ENCODE measurements around the gene CREB3L2. TPM values are rescaled to one million over a fixed set of nuclear protein-coding genes. Genes with fewer than 3 reads are reported as not detected.

CREB3L2 gene
- total and polyA plus RNA-seq, 10 of the 15 experiments (the other 5 are each of a cell fraction or from before 2014, with no cell fraction given): 6.4 to 67.1 (median 26.2) TPM

DNA sequence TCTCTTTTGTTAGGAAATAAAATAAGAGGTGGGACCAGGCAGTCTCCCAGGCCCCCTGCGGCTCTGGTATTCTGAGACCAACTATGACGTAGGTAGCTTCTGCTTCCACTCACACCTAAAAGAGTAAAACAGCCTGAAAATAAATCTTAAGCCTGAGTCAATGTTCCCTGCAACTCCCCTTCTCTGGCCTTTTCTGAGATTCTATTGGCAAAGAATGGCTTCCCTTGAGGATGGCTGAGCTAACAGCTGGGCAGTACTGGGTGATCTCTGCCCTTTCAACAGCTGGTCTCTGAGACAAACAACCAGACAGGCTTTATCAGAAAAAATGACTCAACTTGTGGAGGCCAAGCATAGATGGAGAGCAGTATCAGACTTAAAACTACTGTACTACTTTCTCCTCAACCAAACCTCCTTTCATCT, 58.7 kb downstream of the CREB3L2 start:
- DNase-seq (ENCODE audit: low read depth, low spot score) (no peak), ATAC-seq (no peak), FAIRE-seq (no peak)
- no TSS peak for BruUV-seq (replicated peaks)
- Histone ChIP-seq H2AFZ (ENCODE audit: control insufficient read depth, low read depth, low read length) (no peak overlapping the region), H3K4me2 (ENCODE audit: control insufficient read depth, insufficient read depth) (no peak overlapping the region), H3K36me3 (ENCODE audit: control insufficient read depth in 2 of 2, insufficient read depth in 2 of 2, low read length in 1 of 2) (peaks cover 3 to 6% of the 10 kb centered on the region in 2 experiments; a peak in 1 of 4 replicates), H3K4me1 (ENCODE audit: control insufficient read depth, insufficient read depth, low read length) (no peaks in the 10 kb centered on the region; the same call in 1 of the 2 replicates), H3K4me3 (no peak overlapping the region), H3K79me2 (ENCODE audit: control insufficient read depth, insufficient read depth, low read length) (peaks cover 43% of the 10 kb centered on the region), H3K9ac (ENCODE audit: control insufficient read depth, insufficient read depth, low read length) (no peak overlapping the region), H4K20me1 (ENCODE audit: control insufficient read depth, insufficient read depth) (no peaks in the 10 kb centered on the region), H3K27me3 (replicated peaks in 1 of 2; ENCODE audit: control insufficient read depth in 2 of 2, insufficient read depth in 2 of 2, low read length in 1 of 2) (no peaks in the 10 kb centered on the region), H3K27ac (ENCODE audit: control insufficient read depth, insufficient read depth) (no peak overlapping the region), H3K9me3 (replicated peaks; ENCODE audit: control insufficient read depth, insufficient read depth, low read length) (no peaks in the 10 kb centered on the region; the same call in 2 of the 3 replicates)
- POLR2A ChIA-PET: interaction anchor here (1.1 kb wide), 1 partner anchor 55 kb away, joined by 3 read pairs; no protein-coding TSS in a partner anchor
- RAD21 ChIA-PET (ENCODE audit: unreplicated experiment): no interaction called here
- SMC1A ChIA-PET (ENCODE audit: uncharacterized antibody, unreplicated experiment): interaction anchor here (1.0 to 1.9 kb wide), 3 partner anchors 17 to 57 kb away, joined by 4 to 5 read pairs (median 4); no protein-coding TSS in a partner anchor
- CTCF ChIA-PET: interaction anchor here (1.5 to 12.4 kb wide), 3 partner anchors 11 to 60 kb away, joined by 3 to 132 read pairs (median 6); partner anchors contain the start of gene CREB3L2
- WGBS (ENCODE audit: insufficient coverage, insufficient replicate concordance, low lambda C conversion rate, missing lambda C conversion rate): 94% methylated on average over 2 of the region's 2 CpGs
- in situ Hi-C loops (cut with MboI) (no loop called here), intact Hi-C loops (cut with micrococcal nuclease; ENCODE audit: unreplicated experiment) (no loop called here)
- no peak for TF ChIP-seq MYB (IDR thresholded peaks at IDR 0.05; ENCODE audit: borderline replicate concordance, low read depth, low read length)
- no peak for TF ChIP-seq CBX3 (IDR thresholded peaks at IDR 0.05; ENCODE audit: borderline replicate concordance, low read depth)
- TF ChIP-seq POU2F2 (IDR thresholded peaks at IDR 0.05; ENCODE audit: borderline replicate concordance, low read depth, low read length): no peak
- TF ChIP-seq MTA2 (IDR thresholded peaks at IDR 0.05; ENCODE audit: low read depth): no peak
- TF ChIP-seq, protein P1, sequence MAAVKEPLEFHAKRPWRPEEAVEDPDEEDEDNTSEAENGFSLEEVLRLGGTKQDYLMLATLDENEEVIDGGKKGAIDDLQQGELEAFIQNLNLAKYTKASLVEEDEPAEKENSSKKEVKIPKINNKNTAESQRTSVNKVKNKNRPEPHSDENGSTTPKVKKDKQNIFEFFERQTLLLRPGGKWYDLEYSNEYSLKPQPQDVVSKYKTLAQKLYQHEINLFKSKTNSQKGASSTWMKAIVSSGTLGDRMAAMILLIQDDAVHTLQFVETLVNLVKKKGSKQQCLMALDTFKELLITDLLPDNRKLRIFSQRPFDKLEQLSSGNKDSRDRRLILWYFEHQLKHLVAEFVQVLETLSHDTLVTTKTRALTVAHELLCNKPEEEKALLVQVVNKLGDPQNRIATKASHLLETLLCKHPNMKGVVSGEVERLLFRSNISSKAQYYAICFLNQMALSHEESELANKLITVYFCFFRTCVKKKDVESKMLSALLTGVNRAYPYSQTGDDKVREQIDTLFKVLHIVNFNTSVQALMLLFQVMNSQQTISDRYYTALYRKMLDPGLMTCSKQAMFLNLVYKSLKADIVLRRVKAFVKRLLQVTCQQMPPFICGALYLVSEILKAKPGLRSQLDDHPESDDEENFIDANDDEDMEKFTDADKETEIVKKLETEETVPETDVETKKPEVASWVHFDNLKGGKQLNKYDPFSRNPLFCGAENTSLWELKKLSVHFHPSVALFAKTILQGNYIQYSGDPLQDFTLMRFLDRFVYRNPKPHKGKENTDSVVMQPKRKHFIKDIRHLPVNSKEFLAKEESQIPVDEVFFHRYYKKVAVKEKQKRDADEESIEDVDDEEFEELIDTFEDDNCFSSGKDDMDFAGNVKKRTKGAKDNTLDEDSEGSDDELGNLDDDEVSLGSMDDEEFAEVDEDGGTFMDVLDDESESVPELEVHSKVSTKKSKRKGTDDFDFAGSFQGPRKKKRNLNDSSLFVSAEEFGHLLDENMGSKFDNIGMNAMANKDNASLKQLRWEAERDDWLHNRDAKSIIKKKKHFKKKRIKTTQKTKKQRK (IDR thresholded peaks at IDR 0.05; ENCODE audit: low read depth, low read length): no peak
- TF ChIP-seq FOXK2 (IDR thresholded peaks at IDR 0.05): no peak
- TF ChIP-seq, protein P2, sequence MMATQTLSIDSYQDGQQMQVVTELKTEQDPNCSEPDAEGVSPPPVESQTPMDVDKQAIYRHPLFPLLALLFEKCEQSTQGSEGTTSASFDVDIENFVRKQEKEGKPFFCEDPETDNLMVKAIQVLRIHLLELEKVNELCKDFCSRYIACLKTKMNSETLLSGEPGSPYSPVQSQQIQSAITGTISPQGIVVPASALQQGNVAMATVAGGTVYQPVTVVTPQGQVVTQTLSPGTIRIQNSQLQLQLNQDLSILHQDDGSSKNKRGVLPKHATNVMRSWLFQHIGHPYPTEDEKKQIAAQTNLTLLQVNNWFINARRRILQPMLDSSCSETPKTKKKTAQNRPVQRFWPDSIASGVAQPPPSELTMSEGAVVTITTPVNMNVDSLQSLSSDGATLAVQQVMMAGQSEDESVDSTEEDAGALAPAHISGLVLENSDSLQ (IDR thresholded peaks at IDR 0.05): no peak
- no peak for TF ChIP-seq ZNF217 (IDR thresholded peaks at IDR 0.05)
- no peak for TF ChIP-seq NBN (IDR thresholded peaks at IDR 0.05)
- TF ChIP-seq PAX5 (IDR thresholded peaks at IDR 0.05; ENCODE audit: borderline replicate concordance, low read depth, low read length): no peak
- TF ChIP-seq WRNIP1 (IDR thresholded peaks at IDR 0.05; ENCODE audit: borderline replicate concordance, low read depth, low read length): no peak
- no peak for TF ChIP-seq RCOR1 (conservative IDR thresholded peaks at IDR 0.05; ENCODE audit: low read depth, low read length)
- no peak for TF ChIP-seq NFIC (IDR thresholded peaks at IDR 0.05; ENCODE audit: low read depth, low read length)
- TF ChIP-seq, protein P3, sequence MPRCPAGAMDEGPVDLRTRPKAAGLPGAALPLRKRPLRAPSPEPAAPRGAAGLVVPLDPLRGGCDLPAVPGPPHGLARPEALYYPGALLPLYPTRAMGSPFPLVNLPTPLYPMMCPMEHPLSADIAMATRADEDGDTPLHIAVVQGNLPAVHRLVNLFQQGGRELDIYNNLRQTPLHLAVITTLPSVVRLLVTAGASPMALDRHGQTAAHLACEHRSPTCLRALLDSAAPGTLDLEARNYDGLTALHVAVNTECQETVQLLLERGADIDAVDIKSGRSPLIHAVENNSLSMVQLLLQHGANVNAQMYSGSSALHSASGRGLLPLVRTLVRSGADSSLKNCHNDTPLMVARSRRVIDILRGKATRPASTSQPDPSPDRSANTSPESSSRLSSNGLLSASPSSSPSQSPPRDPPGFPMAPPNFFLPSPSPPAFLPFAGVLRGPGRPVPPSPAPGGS (IDR thresholded peaks at IDR 0.05; ENCODE audit: borderline replicate concordance, insufficient read depth, low read depth, low read length, poor library complexity, severe bottlenecking): no peak
- TF ChIP-seq RB1 (IDR thresholded peaks at IDR 0.05; ENCODE audit: borderline replicate concordance): no peak

Measured in GM12878 (cell line).